ENCODE data around the gene KIF18B. TPM values are rescaled to one million over a fixed set of nuclear protein-coding genes. Genes with fewer than 3 reads are reported as not detected.

KIF18B gene
- total RNA-seq, 2 donors from 2014 or later: 5.7 to 45.5 TPM

DNA sequence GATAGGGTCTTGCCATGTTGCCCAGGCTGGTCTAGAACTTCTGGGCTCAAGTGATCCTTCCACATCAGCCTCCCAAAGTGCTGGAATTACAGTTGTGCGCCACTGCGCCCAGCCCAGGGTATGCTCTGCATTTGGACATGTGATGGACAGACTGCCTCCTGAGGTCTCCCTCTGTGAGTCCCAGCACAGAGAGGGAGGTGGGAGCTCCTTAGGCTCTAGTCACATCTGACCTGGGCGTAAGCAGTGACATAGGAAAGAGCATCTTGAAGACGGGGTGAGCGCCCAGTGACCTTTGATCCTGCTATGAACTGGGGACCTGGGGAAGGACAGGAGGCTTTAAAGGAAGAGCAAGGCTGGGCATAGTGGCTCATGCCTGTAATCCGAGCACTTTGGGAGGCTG lies 30.1 kb downstream of the KIF18B start:
- Histone ChIP-seq H3K27me3 (no peaks in the 10 kb centered on the region), H3K36me3 (no peaks in the 10 kb centered on the region), H3K9ac (ENCODE audit: low read depth in 2 of 2, low read length in 2 of 2) (no peak overlapping the region), H3K9me3 (no peaks in the 10 kb centered on the region), H3K4me3 (no peak overlapping the region), H3K27ac (no peak overlapping the region), H3K4me1 (no peaks in the 10 kb centered on the region)
- intact Hi-C loops (cut with DNase I): loop anchor here (5.0 kb wide), 1 partner anchor 285 kb away; no protein-coding TSS in a partner anchor
- no peak for DNase-seq
- TF ChIP-seq, protein P1, sequence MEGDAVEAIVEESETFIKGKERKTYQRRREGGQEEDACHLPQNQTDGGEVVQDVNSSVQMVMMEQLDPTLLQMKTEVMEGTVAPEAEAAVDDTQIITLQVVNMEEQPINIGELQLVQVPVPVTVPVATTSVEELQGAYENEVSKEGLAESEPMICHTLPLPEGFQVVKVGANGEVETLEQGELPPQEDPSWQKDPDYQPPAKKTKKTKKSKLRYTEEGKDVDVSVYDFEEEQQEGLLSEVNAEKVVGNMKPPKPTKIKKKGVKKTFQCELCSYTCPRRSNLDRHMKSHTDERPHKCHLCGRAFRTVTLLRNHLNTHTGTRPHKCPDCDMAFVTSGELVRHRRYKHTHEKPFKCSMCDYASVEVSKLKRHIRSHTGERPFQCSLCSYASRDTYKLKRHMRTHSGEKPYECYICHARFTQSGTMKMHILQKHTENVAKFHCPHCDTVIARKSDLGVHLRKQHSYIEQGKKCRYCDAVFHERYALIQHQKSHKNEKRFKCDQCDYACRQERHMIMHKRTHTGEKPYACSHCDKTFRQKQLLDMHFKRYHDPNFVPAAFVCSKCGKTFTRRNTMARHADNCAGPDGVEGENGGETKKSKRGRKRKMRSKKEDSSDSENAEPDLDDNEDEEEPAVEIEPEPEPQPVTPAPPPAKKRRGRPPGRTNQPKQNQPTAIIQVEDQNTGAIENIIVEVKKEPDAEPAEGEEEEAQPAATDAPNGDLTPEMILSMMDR (IDR thresholded peaks at IDR 0.05): no peak

DNA sequence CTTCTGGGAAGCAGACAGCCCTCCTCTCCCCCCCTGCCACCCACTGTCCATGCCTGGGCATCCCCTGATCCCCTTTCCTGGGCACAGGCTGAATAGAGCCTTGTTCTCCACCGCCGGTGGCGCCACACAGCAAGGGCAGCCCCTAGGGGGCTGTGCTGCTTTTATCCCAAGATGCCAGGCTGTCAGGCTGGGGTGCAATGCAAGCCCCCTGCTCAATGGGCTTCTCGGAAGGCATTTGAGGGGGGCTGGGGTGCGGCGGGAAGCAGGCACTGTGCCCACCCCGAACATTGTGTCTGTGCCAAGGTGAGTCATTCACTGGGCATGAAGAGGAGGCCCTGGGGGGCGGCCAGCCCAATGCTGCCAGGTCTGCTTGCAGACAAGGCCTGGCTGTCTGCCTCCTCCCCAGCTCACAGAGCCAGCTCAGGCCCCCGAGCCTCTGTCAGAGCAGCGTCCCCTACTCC lies 30.8 kb downstream of the KIF18B start:
- DNase-seq: no peak
- intact Hi-C loops (cut with DNase I): loop anchor here (5.0 kb wide), 1 partner anchor 285 kb away; no protein-coding TSS in a partner anchor

DNA sequence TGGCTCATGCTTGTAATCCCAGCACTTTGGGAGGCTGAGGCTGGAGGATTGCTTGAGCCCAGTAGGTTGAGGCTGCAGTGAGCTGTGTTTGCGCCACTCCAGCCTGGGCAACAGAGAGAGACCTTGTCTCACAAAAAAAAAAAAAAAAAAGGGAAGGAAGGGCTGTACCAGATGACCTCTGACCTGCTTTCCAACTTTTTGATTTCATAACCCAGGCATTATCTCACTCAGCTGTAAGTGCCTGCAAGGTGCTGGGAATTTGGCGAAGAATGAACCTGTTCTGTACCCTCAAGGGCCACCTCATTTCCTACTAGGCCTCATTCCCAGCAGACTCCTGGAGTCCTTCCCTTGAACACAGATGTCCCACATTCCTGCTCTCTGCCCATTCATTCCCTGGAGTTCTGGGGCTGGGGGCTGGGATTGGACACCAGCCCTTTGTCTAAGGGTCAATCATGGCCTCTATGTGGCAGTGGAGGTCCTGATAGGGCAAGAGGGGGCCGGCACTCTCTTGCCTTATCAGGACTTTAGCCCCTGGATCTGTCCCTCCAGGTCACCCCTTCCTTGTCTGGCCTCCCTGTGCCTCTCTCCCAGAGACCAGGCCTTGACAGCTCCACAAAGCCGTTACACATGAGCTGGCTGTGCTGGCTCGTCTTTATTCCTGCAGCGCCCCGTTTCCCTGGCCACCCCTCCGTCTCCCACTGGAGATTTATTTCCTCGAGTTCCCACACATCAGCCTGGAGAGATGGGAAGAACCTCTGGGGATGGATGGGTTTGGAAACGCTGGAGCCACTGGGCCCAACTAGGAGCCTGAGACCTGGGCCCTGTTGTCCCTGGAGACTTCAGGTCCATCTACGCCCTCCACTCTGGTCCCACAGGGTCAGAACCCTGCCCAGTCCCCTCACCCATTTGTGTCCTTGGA lies 31.5 kb downstream of the KIF18B start:
- Histone ChIP-seq H3K4me1 (no peaks in the 10 kb centered on the region), H3K9ac (ENCODE audit: low read depth in 2 of 2, low read length in 2 of 2) (no peak overlapping the region), H3K27me3 (no peaks in the 10 kb centered on the region), H3K27ac (no peak overlapping the region), H3K36me3 (no peaks in the 10 kb centered on the region), H3K9me3 (no peaks in the 10 kb centered on the region), H3K4me3 (no peak overlapping the region)
- DNase-seq: no peak
- TF ChIP-seq, protein P1 (IDR thresholded peaks at IDR 0.05): no peak
- intact Hi-C loops (cut with DNase I): loop anchor here (5.0 kb wide), 1 partner anchor 286 kb away; no protein-coding TSS in a partner anchor

More for the DNA sequence above, 30.8 kb downstream of the KIF18B start:
- TF ChIP-seq, protein P1 (IDR thresholded peaks at IDR 0.05): no peak
- Histone ChIP-seq H3K27ac (no peak overlapping the region), H3K9ac (ENCODE audit: low read depth in 2 of 2, low read length in 2 of 2) (no peak overlapping the region), H3K9me3 (no peaks in the 10 kb centered on the region), H3K36me3 (no peaks in the 10 kb centered on the region), H3K27me3 (no peaks in the 10 kb centered on the region), H3K4me1 (no peaks in the 10 kb centered on the region), H3K4me3 (no peak overlapping the region)

DNA sequence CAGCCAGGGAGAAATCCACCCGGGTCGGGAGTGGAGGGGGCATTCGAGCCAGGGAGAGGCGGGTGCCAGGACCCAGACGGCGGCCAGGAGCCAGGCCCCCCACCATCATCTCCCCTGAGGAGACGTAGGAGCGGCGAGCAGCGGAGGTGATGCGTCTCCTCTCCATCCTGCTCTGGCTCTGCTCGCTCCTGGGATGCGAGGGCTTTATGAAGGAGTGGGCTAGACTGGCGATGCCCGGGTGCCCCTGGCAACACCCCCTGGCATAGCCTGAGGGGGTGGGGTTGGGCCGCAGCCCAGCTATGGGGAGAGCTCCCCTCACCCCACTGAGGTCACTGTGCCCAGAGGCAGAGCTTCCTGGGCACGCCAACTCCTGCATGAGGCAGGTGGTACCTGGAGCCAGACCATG lies 32.2 kb downstream of the KIF18B start, which contains the start of gene GFAP:
GFAP (minus strand) TSS at position 180 of the 406 bp plus-strand sequence; CDS start at position 166, 14 bp downstream.
- no peaks in the 10 kb centered on the region for H3K4me1 ChIP-seq
- H3K9ac ChIP-seq (ENCODE audit: low read depth in 2 of 2, low read length in 2 of 2): no peak within 1 kb of the TSS
- H3K36me3 ChIP-seq: no peaks in the 10 kb centered on the region
- H3K4me3 ChIP-seq: no peak within 1 kb of the TSS
- H3K27me3 ChIP-seq: no peaks in the 10 kb centered on the region
- TF ChIP-seq, protein P1 (IDR thresholded peaks at IDR 0.05): no peak
- no peak within 1 kb of the TSS for H3K27ac ChIP-seq
- no peaks in the 10 kb centered on the region for H3K9me3 ChIP-seq
- intact Hi-C loops (cut with DNase I): loop anchor here (5.0 kb wide), 1 partner anchor 287 kb away; no protein-coding TSS in a partner anchor
- no peak for DNase-seq

DNA sequence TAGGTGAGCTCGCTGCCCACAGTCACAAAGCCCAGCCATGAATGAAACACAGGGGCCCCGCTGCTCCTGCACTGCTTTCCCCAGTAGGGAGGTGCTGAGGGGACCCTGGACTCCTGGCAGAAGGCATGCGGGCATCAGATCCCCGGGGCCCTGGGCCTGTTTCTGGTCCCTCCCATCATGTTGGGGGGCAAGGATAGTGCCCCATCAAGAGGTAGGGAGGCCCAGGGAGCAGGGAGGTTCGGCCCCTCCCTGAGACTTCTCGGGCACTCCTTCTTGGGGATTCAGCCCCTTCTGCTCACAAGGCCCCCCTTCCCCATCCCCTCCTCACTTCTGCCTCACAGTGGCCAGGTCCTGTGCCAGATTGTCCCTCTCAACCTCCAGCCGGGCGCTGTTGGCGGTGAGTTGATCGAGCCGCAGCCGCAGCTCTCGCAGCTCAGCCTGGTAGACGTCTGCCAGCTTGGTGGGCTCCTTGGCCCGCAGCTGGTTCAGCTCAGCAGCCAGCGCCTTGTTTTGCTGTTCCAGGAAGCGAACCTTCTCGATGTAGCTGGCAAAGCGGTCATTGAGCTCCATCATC lies 32.8 kb downstream of the KIF18B start:
- H3K27me3 ChIP-seq: no peaks in the 10 kb centered on the region
- H3K4me1 ChIP-seq: no peaks in the 10 kb centered on the region
- no peak overlapping the region for H3K9ac ChIP-seq (ENCODE audit: low read depth in 2 of 2, low read length in 2 of 2)
- no peak overlapping the region for H3K4me3 ChIP-seq
- TF ChIP-seq, protein P1 (IDR thresholded peaks at IDR 0.05): no peak
- no peaks in the 10 kb centered on the region for H3K36me3 ChIP-seq
- H3K9me3 ChIP-seq: no peaks in the 10 kb centered on the region
- no peak overlapping the region for H3K27ac ChIP-seq
- no peak for DNase-seq
- intact Hi-C loops (cut with DNase I): loop anchor here (5.0 kb wide), 1 partner anchor 288 kb away; no protein-coding TSS in a partner anchor

Data from colonic mucosa (tissue), 4 donors.